NK-92 (cell line): ENCODE measurements around the gene FGFR3.
"Not testable (repeated sequence)": the region's sequence is repeated elsewhere in the genome, so short reads cannot be mapped to it uniquely, and the experiment has no call there.

Experiments used
- DNase-seq: peaks from one replicate; lab custom pipeline; 2025; ENCODE audit not compliant: unreplicated experiment; lab: John Stamatoyannopoulos, UW

Gene FGFR3

GRCh38 chr4:1836650-1837049 lies 43.6 kb downstream of the FGFR3 start:
- no peak for DNase-seq

- no peak for DNase-seq
Observed at GRCh38 chr4:1837069-1837468, 44.0 kb downstream of the FGFR3 start.

- DNase-seq = no peak
Observed at GRCh38 chr4:1839282-1839681, 46.2 kb downstream of the FGFR3 start.

- DNase-seq = no peak
Observed at GRCh38 chr4:1841201-1841886, 48.3 kb downstream of the FGFR3 start.

DNA sequence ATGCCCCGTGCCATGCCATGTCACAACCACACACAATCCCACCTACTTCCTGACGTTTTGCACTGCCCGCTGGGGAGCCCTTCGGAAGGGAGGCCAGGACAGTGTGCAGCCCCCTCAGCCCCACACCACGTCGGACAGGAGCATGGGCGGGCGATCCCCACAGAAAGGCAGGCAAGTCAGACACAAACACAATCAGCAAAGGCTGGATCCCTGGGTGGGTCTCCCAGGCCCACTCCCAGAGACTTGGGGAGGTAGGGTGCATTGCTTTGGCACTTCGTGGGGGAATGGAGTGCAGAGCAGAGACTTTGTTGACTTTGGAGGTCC lies 48.8 kb downstream of the FGFR3 start:
- DNase-seq = no peak

DNA sequence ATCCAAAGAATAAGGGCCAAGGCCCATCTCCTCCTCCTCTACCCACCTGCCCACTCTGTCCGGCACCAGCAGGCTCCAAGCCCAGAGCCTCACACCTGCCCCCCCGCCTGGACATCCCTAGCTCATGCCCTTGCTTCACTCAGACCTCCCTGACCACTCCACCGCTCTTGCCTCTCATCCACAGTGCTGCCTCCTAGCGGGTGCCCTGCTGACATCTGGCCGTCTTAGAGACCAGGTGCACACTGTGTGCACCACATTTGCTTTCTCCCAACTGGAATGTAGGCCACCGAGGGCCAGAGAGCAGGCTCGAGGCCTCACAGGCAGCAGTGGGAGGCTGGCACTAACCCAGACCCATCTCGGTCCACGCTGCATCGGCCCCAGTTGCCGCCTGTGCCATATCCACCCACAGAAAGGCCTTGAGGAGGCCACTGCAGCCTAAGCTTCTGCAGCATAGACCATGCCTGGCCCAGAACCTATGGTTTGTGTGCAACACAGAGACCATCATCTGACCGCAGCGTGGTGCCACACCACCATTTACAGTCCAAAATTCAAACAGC lies 49.3 kb downstream of the FGFR3 start:
- DNase-seq = no peak

GRCh38 chr4:1842993-1843448 lies 49.9 kb downstream of the FGFR3 start:
- DNase-seq = no peak

DNA sequence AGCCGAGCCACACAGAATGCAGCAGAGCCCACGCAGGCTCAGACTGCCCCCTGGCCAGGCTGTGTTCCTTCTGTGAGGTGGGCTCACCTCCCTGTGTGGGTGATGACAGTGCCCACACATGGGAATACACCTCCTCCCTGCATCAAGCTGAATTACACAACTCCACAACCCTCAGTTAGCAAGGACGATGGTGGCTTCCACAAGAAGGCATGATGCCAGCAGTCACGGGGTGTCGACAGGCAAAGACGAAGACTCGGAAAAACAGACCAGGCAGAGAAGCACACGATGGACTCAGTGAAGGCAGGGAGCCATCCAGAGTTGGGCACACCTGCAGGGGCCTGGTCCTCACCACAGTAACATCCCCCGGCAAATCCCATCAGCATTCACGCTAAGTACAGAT lies 50.8 kb downstream of the FGFR3 start:
- DNase-seq = no peak

- not testable (repeated sequence) for DNase-seq
Observed at GRCh38 chr4:1844618-1845017, 51.5 kb downstream of the FGFR3 start.

- DNase-seq = no peak
Observed at GRCh38 chr4:1846580-1846979, 53.5 kb downstream of the FGFR3 start.

GRCh38 chr4:1850276-1850675 lies 57.2 kb downstream of the FGFR3 start:
- DNase-seq = no peak

- no peak for DNase-seq
Observed at GRCh38 chr4:1851160-1851559, 58.1 kb downstream of the FGFR3 start.

DNA sequence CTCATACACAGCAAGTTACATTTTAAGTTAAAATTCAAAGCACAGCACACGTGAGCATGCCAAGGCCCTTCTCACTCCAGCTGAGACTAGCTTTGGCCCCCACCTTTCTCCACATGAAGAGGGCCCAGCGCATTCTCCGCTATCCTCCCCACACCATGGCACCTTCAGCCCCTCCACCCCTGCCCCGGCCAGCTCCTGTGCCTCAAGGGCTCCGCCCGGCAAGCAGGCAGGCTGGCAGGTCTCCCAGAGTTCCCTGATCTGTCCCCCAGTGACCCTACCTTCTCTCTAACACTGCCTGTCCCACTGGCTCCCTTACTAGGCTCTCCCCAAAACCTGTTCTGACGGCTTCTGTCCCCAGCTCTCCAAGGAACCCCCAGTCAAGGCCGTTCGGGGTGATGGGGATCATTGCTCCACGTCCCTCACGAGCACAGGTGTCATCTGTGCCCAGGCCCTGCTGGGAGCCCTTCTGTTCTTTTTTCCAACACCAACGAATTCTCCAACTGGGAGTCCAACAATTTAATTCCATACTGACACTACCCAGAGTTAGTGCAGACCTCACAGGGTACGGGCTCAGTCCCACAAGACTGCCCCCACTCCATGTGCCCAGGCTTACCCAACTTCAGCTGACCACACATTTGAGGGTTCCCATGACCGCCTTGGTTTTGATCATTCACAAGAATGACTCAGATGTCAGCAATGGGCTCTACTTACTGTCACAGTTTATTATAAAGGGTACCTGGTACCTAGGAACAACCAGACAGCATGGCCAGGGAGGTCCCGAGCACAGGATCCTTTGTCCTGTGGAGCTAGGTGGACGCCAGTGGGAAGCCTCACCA lies 58.7 kb downstream of the FGFR3 start:
- DNase-seq = no peak

- DNase-seq = no peak
Observed at GRCh38 chr4:1852904-1853623, 60.0 kb downstream of the FGFR3 start.

DNA sequence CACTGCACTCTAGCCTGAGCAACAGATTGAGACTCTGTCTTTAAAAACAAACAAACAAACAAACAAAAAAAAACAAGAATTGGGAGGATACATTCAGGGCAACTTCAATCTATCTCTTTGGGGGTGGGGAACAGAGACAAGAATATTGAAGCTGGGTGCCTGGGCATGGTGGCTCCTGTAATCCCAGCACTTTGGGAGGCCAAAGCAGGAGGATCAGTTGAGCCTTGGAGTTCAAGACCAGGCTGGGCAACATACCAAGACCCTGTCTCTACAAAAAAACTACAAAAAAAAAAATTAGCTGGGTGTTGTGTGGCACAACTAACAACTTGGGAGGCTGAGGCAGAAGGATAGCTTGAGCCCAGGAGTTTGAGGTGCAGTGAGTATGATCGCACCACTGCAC lies 61.7 kb downstream of the FGFR3 start:
- no peak for DNase-seq

- DNase-seq = no peak
Observed at GRCh38 chr4:1855333-1856070, 62.4 kb downstream of the FGFR3 start.

DNA sequence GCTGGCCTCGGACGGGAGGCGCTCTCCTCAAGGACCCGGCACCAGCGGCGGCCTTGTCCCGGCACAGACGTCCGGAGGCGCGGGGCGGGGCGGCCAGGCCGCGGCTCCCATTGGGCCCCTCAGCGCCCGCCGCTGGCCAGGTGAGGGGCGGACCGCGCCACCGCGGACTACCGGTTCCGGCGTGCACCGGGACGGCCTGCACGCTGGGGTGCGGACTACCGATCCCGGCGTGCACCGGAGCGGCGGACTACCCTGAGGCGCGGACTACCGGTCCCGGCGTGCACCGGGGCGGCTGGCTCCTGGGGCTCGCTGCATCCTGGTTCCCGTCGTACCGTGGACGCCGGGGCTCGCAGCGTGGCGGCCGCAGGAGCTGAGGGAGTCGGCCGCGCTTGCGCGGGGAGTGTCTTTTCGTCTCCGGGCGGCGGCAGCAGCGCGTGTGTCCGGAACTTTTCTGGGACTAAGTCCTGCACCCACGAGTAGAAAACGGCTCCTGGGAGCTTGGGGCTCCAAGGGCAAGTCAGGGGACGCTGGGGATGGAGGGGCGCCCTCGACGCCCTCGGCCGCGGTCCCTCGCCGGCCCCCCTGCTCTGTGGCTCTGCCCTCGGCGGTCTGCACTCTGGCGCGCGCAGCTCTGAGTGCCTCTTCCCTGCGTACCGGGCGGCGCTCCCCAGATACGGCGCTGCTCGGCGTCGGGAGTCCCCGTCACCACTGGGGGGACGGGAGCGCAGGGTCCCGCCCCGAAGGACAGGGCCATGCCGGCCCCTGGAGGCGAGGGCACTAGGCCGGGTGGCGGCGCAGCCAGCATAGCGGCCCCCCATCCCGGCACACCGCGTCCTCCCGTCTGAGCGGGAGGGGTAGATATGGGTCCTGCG lies 63.2 kb downstream of the FGFR3 start, which contains the start of gene LETM1:
Gene LETM1, minus strand, starts transcription at position 86 of the 872 bp plus-strand sequence. CDS start 206 bp downstream, outside the sequence.
- DNase-seq = peak; percentile 42

DNA sequence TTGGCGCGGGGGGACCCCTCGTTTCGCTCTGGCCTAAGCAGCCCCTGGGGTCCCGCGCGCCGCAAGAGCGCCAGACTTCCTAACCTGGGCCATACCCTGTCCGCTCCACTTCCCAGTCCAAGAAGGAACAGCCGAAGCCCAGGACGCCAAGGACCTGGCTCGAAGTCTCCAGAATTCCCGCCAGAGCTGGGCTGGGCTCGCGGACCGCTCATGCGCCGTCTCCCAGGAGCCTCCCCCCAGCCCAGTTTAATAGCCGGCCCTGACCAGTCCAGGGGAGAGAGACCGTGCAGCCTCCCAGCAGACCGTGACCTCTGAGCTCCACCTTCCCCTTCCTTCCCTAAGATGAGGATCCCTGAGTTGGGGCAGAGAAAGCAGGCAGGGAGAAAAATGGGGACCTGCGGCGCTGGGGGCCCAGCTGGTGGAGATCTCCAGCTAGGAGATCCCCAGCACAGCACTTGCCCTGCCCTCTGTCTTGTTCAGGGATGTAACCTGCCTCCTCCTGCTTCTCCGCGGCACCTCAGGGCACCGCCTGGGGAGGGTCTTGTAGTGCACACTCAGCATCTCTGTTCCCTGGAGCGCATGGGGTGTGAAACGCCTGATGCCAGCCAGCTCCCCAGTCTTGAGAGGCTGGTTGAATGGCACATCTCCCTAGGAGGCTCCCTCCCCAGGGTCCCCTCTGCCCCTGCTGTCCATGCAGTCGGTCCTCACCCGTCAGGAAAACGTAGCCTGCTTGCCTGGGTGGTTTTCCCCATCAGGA lies 64.0 kb downstream of the FGFR3 start:
- no peak for DNase-seq

DNA sequence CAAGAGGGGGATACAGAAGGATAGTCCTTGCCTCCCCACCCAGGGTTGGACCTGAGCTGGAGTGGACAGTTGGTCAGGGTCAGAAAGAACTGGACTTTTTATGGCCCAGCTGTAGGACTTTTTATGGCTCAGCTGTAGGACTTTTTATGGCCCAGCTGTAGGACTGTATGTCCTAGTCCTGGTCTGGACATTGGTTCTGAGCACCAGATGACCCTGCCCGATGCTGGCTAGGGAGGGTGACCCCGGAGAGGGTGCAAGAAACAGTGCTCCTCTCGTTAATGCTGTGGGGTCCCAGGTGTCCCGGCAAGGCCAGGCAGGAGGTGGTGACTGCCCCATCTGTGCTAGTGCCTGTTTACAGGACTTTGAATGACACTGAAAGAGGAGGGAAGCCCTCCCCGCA lies 64.8 kb downstream of the FGFR3 start:
- DNase-seq = no peak
